Stimulated activated CD8-positive, alpha-beta memory T cell treated with anti-CD3 and anti-CD28 coated beads, Interleukin-7, amount 100 ng/mL, for 48 hours (primary cell): ENCODE data around the gene DOCK4.
"Not testable (repeated sequence)": the region's sequence is repeated elsewhere in the genome, so short reads cannot be mapped to it uniquely, and the experiment has no call there.

Experiments used
- DNase-seq, 2 donors: peaks; one replicate each; pipeline ENCODE4 v3.0.0-alpha.2; 2020; ENCODE audit warnings: low read depth in 1 of 2; ENCODE audit errors: extremely low read depth in 1 of 2

Gene DOCK4

GRCh38 chr7:112136271-112137008 lies 69.8 kb downstream of the DOCK4 start:
- DNase-seq = no peak

GRCh38 chr7:112135815-112136214 lies 70.4 kb downstream of the DOCK4 start:
- no peak for DNase-seq

- no peak for DNase-seq
Observed at GRCh38 chr7:112134039-112134438, 72.2 kb downstream of the DOCK4 start.

DNA sequence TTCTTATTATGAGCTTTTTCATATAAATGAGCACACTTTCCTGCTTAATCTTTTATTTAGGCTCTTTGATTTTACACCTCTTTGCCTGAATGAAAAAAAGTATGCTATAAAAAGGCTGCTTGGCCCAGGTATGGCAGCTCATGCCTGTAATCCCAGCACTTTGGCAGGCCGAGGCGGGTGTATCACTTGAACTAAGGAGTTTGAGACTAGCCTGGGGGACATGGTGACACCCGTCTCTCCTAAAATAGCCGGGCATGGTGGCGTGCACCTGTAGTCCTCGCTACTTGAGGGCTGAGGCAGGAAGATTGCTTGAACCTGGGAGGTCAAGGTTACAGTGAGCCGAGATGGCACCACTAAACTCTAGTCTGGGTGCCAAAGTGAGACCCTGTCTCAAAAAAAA lies 72.9 kb downstream of the DOCK4 start:
- DNase-seq = no peak

GRCh38 chr7:112132051-112132694 lies 74.0 kb downstream of the DOCK4 start:
- no peak for DNase-seq

GRCh38 chr7:112130729-112131410 lies 75.3 kb downstream of the DOCK4 start:
- no peak for DNase-seq

DNA sequence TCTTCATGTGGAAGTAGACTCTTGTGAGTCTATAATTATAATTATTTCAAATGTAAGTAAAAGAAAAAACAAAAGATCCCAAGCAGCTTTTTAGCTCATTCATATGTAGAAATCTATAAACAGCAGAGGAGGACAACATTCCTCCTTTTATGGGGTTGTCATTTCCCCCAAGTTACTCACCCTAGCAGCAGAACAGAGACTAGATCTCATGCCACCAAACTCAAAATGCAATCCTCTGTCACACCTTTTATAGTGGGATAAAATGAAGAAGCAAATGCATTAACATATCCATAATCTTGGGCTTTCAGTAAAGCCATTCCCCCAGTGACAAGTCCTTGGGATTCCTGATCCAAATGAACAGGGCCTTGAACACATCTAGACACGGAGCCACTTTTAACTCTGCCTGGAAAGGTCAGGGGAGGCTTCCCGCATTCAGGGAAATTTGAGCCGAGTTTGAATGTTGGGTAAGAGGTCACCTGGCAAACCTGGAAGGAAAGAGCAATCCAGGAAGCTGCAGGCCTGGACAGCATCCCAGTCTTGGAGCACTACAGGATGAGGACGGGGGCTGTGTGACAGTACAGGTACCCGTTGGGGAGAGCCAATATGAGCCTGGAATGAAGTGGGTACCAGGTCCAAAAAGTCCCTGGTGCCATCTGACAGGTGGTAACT lies 76.4 kb downstream of the DOCK4 start:
- DNase-seq = no peak

GRCh38 chr7:112128461-112129425 lies 77.5 kb downstream of the DOCK4 start:
- not testable (repeated sequence) for DNase-seq

GRCh38 chr7:112128041-112128440 lies 78.2 kb downstream of the DOCK4 start:
- DNase-seq = not testable (repeated sequence)

GRCh38 chr7:112125250-112125649 lies 80.9 kb downstream of the DOCK4 start:
- no peak for DNase-seq

- no peak for DNase-seq
Observed at GRCh38 chr7:112124061-112124766, 82.0 kb downstream of the DOCK4 start.

DNA sequence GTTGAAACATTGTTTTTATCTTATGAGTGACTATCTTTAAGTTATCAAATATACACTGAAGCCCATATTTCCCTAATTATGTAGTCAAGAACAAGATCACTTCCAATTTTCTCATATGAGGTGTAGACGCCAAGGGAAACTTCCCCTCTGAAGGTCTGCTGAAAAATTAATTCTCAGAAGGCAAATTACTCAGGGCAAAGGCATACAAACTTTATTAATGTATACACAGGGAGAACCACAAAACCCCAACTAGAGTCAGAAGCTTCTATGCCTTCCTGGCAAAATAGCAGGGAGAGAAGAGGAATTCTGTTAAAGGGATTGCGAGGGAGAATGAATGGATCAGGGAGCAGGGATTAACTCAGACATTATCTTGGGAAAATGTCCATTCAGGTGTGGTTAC lies 83.4 kb downstream of the DOCK4 start:
- DNase-seq = no peak

- no peak for DNase-seq
Observed at GRCh38 chr7:112122144-112122543, 84.1 kb downstream of the DOCK4 start.

GRCh38 chr7:112121318-112121717 lies 84.9 kb downstream of the DOCK4 start:
- no peak for DNase-seq

- DNase-seq = no peak
Observed at GRCh38 chr7:112120696-112121217, 85.4 kb downstream of the DOCK4 start.

GRCh38 chr7:112118581-112119566 lies 87.3 kb downstream of the DOCK4 start:
- no peak for DNase-seq

DNA sequence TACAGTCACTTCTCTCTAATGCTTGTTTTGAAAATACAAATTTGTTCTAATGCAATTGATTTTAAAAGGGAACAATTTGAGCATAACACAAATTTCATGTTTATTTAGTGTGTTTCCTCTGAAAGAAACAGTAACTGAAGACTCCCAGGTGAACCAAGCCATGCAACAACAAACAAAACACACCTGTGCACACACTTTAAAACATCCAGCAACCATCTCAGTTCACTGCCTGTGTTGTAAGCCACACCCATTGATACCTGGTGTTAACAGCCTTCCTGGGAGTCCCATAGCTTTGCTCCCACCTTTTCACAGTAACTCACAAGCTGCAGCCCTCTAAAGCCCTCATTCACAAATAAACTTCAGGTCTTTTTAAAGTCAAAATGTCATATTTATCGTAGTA lies 89.3 kb downstream of the DOCK4 start:
- no peak for DNase-seq

DNA sequence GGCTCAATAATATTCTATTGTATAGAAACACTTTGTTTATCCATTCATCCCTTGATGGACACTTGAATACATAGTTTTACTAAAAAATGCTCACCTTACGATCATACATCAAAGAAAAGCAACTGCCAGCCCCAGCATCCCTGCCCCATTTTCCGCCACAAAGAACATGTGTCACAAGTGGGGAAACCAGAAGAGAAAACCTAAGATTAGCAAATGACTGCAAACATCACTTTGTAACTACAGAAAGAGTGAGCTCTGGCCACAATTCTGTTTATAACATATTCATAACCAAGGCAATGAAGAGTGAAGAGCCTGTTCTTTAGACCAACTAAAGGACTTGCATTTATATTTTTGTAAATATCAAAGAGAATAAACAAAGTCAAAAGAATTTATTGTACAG lies 89.8 kb downstream of the DOCK4 start:
- DNase-seq = no peak
